Stimulated activated CD8-positive, alpha-beta memory T cell treated with anti-CD3 and anti-CD28 coated beads, Interleukin-7, amount 100 ng/mL, for 48 hours (primary cell): Measurements from ENCODE around the gene RSRC1.
"Not testable (repeated sequence)": the region's sequence is repeated elsewhere in the genome, so short reads cannot be mapped to it uniquely, and the experiment has no call there.

Source experiments
- DNase-seq, 2 donors: peaks; one replicate each; pipeline ENCODE4 v3.0.0-alpha.2; 2020; ENCODE audit warnings: low read depth in 1 of 2; ENCODE audit errors: extremely low read depth in 1 of 2

Gene RSRC1

DNA sequence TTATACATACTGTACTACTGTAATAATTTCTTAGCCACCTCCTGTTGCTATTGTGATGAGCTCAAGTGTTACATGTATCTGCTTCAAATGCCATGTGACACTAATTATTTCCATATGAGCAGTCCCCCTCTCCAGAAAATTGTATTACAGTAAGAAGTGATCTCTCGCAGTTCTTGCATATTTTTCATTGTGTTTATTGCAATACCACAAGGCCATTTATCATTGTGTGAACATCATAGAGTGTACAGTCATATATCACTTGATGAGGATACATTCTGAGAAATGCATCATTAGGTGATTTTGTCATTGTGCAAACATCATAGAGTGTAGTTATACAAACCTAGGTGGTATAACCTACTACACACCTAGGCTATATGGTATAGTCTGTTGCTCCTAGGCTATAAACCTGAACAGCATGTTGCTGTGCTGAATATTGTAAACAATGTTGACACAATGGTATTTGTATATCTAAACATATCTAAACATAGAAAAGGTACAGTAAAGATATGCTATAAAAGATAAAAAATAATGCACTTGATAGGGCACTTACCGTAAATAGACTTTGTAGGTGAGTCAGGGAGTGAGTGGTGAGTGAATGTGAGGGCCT is 271.5 kb downstream of the RSRC1 start:
- no peak for DNase-seq

DNA sequence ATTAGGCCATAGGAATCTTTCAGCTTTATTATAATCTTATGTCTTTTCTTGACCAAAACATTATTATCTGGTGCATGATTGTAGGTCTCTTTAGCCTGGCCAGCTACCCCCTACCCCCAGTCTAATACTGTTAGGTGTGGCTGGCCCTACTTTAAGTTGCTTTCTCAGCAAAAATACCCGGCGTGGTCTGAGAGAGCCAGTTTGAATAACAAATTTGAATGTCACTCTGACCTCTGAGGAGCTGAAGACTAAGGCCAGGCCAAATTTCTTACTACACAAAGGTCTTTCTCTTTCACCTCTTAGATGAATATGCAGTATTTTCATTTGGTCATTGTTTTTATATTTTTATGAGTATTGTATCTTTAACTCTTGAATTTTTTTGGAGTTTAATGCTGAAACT is 272.6 kb downstream of the RSRC1 start:
- no peak for DNase-seq

DNA sequence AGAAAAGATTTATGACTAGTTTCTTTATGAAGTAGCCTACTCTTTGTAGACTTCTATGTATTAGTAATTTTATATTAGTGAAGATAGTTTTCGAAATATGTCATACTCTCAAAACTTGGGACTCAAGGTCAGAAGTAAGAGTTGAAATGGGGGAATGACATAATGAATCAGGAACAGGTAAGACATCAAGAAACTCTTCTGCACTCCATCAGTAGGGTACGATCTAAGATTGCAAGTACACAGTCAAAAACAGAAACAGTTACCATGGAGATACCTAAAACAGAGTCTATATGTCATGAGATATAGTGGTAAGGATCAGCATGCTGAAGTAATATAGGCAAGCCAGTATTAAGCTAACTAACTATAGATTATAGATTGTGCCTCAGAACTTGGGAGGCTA is 274.1 kb downstream of the RSRC1 start:
- DNase-seq: no peak

DNA sequence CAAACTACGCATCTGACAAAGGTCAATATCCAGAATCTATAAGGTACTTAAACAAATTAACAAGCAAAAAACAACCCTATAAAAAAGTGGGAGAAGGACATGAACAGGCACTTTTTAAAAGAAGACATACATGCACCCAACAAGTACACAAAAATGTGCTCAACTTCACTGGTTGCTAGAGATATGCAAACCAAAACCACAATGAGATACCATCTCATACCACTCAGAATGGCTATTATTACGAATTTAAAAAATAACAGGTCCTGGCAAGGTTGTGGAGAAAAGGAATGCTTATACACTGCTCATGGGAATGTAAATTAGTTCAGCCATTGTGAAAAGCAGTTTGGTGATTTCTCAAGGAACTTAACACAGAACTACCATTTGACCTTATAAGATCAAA is 285.5 kb downstream of the RSRC1 start:
- DNase-seq: no peak

DNA sequence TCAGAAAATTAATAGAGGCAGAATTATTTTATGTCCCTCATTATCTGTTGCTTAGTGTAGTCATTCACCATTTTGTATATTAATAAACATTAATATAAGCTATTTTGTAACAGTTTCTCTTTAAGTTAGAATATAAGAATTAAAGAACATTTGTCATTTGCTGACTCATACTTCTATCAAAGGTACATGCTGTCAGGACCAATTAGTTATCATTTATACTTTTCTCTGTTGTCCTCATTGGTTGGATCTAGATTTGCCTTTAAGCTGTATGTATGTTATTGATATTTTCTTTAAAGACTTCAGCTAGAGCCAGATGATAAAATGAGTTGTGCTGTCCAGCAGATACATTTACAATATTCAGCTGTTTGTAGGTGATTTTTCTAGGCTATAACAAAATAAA is 292.7 kb downstream of the RSRC1 start:
- DNase-seq: no peak

DNA sequence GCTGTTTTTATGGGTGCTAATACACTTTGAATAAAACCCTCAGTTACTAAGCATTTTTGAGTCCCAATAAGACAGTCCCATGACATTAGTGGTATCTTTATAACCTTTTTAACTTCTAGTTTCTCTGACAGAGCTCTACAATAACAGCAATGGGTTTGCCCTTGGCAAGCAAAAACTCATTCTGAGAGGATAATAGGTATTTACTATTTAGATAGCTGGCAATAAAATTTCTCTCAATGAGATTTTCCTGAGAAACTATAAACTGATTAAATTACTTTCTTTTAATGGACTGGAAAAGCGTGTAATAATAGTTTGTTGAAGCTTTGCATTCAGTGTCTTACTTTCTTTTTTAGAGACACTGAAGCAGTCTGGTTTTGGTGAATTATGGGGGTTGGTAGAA is 293.1 kb downstream of the RSRC1 start:
- DNase-seq: no peak

DNA sequence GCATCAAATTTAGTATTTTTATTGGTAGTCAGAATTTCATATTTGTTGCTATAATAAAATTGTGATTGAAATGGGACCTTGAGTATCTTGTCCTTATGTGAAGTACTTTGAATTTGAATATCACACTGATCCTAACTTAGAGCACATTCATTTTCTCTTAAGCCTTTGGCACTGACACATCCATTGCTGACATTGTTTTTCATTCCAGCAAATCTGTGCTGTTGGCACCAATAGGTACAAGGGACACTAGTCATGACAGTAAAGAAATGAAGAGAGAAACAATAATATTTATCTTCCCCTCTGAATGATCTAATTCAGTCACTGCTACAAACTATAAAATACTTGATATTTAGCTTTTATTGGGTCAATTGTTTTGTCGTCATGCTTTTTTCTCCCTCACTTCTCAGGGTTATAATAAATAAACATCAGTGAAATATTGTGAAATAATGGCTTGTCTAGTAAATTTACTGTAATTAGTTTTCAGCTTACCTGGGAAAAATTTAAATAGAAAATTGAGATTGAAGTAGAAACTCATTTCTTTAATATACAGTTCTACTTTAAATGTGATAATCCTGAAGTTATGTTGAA is 294.3 kb downstream of the RSRC1 start:
- no peak for DNase-seq

DNA sequence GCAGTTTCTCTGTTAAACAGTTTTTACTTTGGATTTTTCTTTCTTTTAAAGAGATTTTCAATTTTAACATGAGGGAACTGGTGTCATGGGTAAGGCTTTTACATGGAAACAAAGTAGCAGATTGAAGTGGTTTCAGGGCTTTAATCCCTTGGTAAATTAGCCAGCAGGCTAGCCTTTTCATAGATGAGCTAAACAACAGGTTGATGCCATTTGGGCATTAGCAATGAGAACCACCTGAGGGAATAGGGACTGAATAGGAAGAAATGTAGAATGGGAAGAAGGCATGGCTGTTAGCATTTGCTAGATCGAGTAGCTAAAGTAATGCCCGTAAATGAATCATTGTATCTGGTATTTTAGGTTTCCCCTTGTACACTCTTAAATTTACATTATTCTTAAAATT is 295.6 kb downstream of the RSRC1 start:
- DNase-seq: no peak

DNA sequence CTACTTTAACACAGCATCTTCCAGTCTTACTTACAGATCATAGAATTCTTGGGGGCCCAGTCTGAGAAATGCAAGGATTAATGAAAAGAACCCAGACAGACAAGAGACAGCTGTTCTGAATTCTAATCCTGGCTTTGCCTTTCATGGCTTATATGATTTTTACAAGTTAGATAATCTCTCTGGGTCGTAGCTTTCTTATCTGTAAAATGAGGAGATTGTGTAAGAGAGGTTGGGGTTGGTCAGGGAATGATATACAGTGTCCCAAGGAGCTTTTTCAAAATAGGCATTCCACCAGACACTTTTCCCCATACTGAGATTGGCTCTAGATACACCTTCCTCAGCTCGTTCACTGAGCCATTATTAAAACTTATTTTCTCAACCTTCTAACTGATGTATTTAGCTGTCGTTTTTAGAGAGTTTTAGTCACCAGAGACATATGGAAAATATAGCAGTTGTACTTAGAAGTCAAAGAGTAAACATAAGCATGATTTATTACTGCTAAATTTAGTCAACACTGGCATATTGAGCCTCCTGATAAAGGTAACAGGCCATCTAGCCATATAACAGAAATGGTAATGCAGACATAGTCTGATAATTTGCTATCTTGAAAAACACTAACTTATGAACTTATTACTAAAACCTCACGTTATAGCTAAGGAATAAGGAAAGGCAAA is 298.1 kb downstream of the RSRC1 start:
- no peak for DNase-seq

DNA sequence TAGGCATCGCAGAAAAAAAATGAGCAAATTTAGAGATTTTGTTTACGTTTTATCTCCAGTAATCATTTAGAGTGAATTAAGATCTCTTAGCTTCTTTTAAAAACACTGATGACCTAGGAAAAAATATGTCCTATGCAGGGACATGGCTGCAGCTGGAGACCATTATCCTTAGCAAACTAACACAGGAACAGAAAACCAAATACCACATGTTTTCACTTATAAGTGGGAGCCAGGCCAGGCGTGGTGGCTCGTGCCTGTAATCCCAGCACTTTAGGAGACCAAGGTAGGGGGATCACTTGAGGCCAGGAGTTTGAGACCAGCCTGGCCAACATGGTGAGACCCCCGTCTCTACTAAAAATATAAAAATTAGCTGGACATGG is 298.6 kb downstream of the RSRC1 start:
- DNase-seq: not testable (repeated sequence)

DNA sequence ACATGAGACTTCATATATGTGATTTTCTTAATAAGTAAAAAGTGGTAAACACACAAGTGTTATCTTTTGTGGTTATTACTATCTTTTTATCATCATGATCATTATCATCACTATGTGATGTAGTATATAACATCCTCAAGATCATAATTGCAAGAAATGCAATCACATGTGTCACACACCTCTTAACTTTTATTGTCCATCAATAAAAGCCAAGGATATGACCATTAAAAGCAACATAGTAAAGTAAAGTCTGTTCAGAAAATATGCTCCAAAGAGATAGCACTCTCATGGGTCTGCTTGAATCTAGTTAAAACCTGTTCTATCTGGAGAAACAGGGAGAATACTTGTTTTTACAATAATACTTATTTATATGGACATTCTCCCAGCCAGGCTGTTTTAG is 308.1 kb downstream of the RSRC1 start:
- DNase-seq: no peak

DNA sequence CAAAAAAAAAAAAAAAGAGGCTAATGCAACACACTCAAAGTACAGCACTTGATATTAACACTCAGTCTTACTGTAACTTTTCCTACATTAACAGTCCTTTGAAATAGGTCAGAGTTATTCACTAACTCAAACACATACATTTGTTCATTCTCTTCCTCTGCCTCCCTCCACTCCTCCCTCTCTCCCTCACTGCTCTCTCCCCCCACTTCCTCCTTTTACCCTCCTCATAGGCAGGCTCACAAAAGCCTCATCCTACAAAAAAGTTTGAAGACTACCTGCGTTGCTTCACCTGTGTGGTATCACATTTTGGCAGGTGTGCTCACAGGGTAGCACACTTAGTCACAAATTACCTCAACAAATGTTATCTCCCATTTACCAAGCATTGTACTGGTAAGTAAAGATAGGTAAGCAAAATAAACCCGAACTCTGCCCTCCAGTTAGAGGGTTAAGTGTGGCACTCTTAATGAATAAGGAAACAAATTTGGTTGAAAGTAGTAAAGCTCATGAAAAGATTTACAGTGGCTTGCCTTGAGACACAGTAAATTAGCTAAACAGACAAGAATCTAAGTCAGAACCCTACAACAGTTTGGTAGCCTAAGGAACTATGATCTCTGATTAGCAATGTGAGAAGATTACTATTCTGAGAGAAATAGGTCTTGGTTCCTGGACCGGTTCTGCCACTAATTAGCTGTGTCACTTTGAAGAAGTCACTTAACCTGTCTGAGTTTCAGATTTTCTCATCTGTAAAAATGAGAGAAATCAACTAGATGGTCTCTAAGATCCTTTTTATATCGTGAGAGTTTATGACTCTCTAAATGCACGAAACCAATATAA is 310.1 kb downstream of the RSRC1 start:
- DNase-seq: no peak

DNA sequence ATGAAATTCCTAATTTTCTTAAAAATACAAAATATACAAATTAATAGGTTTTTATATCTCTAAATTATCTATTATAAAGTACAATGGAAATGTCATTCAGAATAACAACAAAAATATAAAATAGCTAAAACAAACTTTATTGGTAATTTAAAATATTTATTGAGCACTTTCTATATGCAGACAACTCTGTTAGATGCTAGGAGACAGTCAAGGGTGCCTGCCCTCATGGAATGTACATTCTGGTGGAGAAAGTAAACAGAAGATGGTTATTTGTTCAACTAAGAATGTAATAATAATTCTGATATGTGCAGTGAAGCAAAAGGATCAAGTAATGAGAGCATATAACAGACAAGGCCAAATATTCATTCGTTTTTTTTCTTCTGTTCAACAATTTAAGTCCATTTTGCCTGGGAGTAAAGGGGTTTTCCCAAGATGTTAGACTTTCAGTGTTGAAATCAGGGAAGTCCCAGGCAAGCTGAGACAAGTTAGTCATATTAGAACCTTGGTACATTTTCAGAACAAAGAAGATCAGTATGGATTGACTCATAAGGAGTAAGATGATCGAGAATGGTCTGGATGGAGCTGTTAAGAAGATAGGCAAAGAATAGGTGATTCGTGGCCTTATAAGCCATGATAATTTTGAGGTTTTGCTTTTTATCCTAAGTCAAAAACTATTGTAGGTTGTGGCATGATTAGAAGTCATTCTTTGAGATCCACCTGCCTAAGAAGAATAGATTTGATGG is 310.9 kb downstream of the RSRC1 start:
- DNase-seq: no peak

DNA sequence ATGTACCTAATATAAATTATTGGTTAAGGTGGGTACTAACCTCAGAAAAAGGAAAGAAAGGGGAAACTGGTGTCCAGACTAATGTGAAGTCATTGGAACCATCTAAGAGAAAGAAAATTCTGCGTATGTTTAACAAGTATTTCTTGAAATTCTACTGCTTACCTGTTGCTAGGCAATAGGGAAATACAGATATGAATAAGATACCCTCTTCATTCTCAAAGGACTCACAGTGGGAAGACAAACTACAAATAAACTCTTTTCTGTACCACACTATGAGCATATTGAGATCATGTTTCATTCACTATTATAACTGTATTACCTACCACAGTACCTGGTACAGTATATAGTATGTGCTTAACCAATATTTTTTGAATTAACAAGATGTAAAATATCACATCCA is 320.6 kb downstream of the RSRC1 start:
- no peak for DNase-seq

DNA sequence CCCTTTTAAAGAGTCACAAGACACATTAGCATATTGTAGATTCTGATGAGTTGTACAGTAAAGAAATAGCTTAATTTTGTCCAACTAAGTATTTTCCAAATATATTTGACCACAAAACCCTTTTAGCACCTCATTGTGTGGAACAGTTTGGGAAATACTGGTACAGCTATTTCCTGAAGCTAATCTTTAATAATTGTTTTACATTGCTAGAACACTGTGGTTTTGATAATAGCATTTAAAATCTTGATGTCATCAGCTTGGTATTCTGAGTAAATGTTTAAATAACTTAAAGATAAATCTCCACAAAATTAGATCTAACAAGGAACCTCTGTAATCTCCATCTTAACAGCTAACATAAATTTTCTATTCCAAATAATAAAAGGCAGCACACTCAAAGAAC is 321.1 kb downstream of the RSRC1 start:
- DNase-seq: no peak

DNA sequence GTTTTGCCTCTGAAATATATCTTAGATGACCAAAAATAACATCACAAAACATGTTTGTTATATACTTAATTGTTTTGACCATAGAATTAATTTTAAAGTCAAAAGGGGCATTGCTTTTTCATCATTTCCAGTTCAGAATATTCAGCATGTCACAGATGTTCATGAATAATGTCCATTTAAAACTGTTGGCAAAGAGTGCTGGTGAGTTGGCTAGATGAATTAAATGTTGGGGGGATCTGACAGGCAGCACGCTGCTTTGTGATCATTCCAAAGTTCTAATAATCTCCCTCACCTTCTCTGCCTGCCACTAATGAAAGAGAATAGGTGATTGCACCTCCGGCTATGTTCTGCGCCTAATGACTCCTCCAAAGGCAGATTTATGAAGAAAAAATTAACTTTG is 321.9 kb downstream of the RSRC1 start:
- DNase-seq: no peak

DNA sequence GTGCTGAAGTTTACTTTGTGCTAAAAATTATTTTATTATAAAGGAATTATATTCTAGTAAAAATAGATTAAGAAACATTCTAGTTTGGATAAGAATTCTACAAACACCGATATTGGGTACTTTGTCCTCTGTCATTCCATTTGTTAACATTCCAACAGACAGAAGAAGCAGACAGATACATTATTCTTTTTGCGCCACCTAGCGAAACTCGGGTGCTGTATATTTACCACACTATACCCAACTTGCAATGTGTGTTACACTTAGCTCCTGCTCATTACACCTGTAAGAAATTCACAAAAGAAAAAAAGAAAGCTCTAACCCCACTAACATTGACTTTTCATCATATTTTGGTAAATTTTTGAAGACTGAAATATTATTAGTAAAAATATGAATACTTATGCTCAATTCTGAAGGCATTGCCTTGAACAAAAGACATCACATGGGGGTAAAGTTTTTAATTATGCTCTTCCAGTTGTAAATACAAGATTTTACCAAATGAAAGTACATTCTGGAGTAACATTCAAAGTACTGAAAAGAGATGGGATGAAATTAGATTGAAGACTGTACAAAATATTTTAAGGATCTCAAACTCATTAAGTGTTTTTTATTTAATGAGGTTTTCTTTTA is 324.6 kb downstream of the RSRC1 start:
- DNase-seq: no peak

DNA sequence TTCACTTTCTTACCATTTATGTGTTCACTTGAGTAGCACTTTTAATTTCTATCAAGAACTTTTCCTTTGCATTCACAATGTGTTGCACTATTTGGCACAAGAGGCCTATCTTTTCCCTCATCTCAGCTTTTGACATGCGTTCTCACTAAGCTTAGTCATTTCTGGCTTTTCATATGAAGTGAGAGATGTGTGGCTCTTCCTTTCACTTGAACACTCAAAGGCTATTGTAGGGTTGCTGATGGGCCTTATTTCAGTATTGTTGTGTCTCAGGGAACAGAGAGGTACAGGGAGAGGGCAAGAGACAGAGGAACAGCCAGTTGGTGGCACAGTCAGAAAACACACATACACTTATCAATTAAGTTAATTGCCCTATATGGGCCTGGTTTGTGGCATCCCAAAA is 333.7 kb downstream of the RSRC1 start:
- DNase-seq: no peak

DNA sequence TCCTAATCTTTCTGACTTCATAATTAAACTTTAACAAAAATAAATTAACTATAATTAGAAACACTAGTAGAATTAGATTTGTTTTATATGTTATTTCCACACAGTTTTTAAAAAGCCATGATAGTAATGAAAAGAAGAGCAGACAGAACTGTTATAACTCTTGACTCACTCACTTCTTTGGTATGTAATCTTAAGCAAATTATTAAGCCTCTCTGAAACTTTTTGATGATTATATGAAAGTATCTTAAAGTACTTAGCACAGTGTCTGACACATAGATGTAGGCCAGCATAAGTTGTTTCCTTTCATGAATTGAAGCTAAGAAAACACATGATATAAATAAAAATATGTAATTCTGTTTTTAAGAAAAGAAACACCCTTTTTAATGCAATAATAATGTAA is 337.5 kb downstream of the RSRC1 start:
- DNase-seq: no peak

DNA sequence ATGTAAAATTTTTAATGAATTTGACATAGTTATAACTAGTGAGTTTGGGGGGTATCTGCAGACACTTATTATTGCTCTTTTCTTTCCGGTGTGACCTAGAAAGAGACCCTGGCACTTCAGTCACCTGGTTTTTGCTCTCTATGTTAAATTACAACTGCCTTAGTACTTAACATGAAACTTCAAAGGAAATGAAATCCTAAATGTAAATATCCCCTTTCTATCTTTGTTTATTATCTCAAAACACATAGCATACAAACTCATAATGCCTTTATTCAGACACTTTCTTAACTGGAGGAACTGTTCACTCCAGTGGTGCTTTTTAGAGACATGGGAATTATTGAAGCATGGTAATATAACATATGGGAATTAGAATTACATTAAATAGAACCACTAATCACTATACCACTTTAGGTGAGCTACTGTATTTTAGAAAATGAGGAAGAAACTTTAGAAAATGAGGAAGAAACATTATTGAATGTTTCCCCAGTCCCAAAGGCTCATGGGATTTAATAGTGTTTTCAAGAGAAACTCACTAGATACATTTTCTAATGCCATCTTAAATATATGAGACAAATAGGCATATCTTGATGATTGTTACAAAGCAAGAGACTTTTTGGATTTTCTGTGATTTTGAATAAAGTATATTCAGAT is 341.6 kb downstream of the RSRC1 start:
- no peak for DNase-seq
